GM10847 (cell line): ENCODE measurements around the gene UBQLN3.

Experiments used
- POLR2A ChIP-seq: IDR thresholded peaks from 2 replicates; pipeline ENCODE4 v1.6.1; 2011; ENCODE audit not compliant: insufficient read length; ENCODE audit errors: extremely low read depth

UBQLN3 gene

DNA sequence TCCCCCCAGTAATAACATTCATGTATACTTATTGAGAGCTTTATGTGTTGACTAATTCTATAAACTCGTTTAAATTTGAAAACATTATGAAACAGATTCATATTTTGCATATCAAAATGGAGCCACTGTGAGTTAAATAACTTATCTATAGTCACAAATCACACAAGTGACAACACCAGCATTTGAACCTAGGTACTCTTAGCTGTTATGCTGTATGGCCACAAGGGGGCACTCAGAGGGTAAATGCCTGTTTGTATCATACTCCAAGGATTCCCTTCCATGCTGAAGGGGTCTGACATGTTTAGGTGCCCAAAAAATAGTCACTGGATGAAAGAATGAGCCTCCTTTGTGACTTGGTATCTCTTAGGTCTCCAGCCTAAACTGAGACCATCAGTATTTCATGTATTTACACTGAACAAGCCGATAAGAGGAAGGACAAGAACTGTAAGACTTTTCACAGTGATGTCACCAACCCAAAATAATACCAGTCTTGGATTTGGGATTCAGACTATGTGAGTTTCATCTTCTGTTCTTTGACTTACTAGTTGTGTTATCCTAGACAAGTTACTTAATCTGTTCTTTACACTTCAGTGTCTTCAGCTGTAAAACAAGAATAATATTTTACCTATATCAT, 33.5 kb downstream of the UBQLN3 start:
- no peak for TF ChIP-seq POLR2A

GRCh38 chr11:5473921-5474320, 35.8 kb downstream of the UBQLN3 start:
- no peak for TF ChIP-seq POLR2A

DNA sequence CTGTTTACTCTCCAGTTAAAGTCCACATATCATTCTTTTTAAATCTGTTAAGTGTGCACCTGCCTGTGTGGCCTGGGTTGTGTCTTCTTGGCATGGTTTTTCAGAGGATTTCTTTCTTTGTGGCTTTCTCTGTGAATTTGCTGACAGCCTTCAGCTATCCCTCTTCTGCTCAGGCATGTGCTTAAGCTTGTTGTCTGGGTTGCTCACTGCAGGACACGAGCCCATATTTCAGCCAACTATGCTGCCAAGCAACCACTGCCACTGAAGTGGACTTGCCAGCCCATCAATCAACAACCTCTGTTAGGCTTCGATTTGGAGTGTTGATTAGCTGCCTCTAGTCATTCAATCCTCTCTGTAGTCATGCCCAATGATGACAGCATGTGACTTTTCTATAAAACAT, 42.2 kb downstream of the UBQLN3 start:
- TF ChIP-seq POLR2A: no peak

DNA sequence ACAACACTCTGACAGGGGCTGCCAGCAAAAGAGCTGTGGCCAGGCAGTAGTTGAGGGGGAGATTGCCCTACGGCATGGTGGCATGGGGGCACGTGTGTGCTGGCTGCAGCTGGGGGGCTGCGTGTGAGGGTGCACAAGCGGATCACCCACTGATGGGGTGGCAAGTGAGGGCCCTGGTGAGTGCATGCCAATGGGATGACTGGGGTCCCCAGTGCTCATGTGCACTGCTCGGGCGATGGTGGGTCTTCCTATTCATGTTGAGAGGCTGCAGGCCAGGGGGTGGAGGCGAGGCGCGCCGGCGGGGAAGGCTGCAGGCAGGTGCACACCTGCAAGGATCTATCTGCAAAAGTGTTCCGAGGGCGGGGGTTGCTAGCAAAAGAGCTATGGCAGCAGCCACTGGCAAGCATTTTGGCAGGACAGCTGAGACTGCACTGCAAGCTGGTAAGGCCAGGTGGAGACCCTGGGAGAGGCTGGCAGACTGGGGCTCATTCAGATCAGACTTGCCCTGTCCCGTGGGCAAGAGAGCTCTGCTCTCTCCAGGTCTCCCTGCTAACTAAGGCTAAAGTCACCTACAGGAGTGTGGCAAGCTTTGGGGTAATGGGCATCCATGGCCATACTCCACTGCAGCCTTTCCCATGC, 48.7 kb downstream of the UBQLN3 start:
- no peak for TF ChIP-seq POLR2A
